ENCODE data around the gene TMEM132C.

DNA sequence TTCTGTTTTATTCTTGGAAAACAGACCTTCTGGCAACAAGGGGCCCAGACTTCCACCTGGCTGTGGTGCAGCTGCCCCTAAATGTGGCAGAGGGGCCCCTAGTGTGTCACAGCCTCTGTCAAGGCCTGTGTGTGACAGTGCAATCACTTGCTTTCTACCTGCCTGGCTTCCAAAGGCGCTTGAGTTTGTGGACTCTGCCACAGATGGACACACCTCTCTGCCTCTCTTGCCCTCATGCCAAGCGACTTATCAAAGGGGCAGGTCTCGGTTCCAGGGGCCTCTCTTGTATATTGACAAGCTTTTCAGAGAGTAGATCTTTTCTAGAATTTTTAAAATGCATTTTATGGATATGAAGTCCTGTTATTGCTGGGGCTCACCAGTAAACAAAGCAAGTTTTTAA, 339.6 kb downstream of the TMEM132C start:
- TF ChIP-seq, protein P1, sequence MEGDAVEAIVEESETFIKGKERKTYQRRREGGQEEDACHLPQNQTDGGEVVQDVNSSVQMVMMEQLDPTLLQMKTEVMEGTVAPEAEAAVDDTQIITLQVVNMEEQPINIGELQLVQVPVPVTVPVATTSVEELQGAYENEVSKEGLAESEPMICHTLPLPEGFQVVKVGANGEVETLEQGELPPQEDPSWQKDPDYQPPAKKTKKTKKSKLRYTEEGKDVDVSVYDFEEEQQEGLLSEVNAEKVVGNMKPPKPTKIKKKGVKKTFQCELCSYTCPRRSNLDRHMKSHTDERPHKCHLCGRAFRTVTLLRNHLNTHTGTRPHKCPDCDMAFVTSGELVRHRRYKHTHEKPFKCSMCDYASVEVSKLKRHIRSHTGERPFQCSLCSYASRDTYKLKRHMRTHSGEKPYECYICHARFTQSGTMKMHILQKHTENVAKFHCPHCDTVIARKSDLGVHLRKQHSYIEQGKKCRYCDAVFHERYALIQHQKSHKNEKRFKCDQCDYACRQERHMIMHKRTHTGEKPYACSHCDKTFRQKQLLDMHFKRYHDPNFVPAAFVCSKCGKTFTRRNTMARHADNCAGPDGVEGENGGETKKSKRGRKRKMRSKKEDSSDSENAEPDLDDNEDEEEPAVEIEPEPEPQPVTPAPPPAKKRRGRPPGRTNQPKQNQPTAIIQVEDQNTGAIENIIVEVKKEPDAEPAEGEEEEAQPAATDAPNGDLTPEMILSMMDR (conservative IDR thresholded peaks at IDR 0.05; ENCODE audit: low read depth, low read length): no peak
- TF ChIP-seq NFE2L2 (IDR thresholded peaks at IDR 0.05; ENCODE audit: low read depth, low read length): no peak
- TF ChIP-seq BHLHE40 (IDR thresholded peaks at IDR 0.05; ENCODE audit: low read depth, low read length): no peak
- no peak for TF ChIP-seq CHD1 (IDR thresholded peaks at IDR 0.05; ENCODE audit: low read depth, low read length)
- no peak for TF ChIP-seq MXI1 (IDR thresholded peaks at IDR 0.05; ENCODE audit: borderline replicate concordance, low read depth, low read length)
- no peak for TF ChIP-seq POLR2A (IDR thresholded peaks at IDR 0.05; ENCODE audit: low read depth, low read length)
- TF ChIP-seq, protein P2, sequence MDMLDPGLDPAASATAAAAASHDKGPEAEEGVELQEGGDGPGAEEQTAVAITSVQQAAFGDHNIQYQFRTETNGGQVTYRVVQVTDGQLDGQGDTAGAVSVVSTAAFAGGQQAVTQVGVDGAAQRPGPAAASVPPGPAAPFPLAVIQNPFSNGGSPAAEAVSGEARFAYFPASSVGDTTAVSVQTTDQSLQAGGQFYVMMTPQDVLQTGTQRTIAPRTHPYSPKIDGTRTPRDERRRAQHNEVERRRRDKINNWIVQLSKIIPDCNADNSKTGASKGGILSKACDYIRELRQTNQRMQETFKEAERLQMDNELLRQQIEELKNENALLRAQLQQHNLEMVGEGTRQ (IDR thresholded peaks at IDR 0.05; ENCODE audit: low read depth, low read length): no peak

Measured in IMR-90 (cell line).